ENCODE measurements around the gene DENND5B.

The DENND5B gene

GRCh38 chr12:31471823-31472222 lies 119.1 kb downstream of the DENND5B start:
- DNase-seq (ENCODE audit: low read depth in 2 of 2), result no peak

- no peak for DNase-seq (ENCODE audit: low read depth in 2 of 2)
Measured at GRCh38 chr12:31471051-31471450, 119.9 kb downstream of the DENND5B start.

GRCh38 chr12:31470459-31470858 lies 120.5 kb downstream of the DENND5B start:
- DNase-seq (ENCODE audit: low read depth in 2 of 2), result no peak

GRCh38 chr12:31466768-31467167 lies 124.2 kb downstream of the DENND5B start:
- no peak for DNase-seq (ENCODE audit: low read depth in 2 of 2)

- no peak for DNase-seq (ENCODE audit: low read depth in 2 of 2)
Measured at GRCh38 chr12:31465002-31465401, 125.9 kb downstream of the DENND5B start.

GRCh38 chr12:31460024-31460423 lies 130.9 kb downstream of the DENND5B start:
- no peak for DNase-seq (ENCODE audit: low read depth in 2 of 2)

- DNase-seq (ENCODE audit: low read depth in 2 of 2), result no peak
Measured at GRCh38 chr12:31456562-31456961, 134.4 kb downstream of the DENND5B start.

GRCh38 chr12:31444736-31445135 lies 146.2 kb downstream of the DENND5B start:
- no peak for DNase-seq (ENCODE audit: low read depth in 2 of 2)

GRCh38 chr12:31440586-31440985 lies 150.3 kb downstream of the DENND5B start:
- DNase-seq (ENCODE audit: low read depth in 2 of 2), result no peak

GRCh38 chr12:31440134-31440533 lies 150.8 kb downstream of the DENND5B start:
- DNase-seq (ENCODE audit: low read depth in 2 of 2), result no peak

GRCh38 chr12:31431721-31432240 lies 159.2 kb downstream of the DENND5B start:
- no peak for DNase-seq (ENCODE audit: low read depth in 2 of 2)

- no peak for DNase-seq (ENCODE audit: low read depth in 2 of 2)
Measured at GRCh38 chr12:31423405-31423804, 167.5 kb downstream of the DENND5B start.

- DNase-seq (ENCODE audit: low read depth in 2 of 2), result no peak
Measured at GRCh38 chr12:31412292-31412801, 178.6 kb downstream of the DENND5B start.

GRCh38 chr12:31408763-31409162 lies 182.2 kb downstream of the DENND5B start:
- no peak for DNase-seq (ENCODE audit: low read depth in 2 of 2)

GRCh38 chr12:31407562-31407961 lies 183.4 kb downstream of the DENND5B start:
- no peak for DNase-seq (ENCODE audit: low read depth in 2 of 2)

- DNase-seq (ENCODE audit: low read depth in 2 of 2), result no peak
Measured at GRCh38 chr12:31406345-31406744, 184.6 kb downstream of the DENND5B start.

GRCh38 chr12:31405021-31405420 lies 185.9 kb downstream of the DENND5B start:
- no peak for DNase-seq (ENCODE audit: low read depth in 2 of 2)

- DNase-seq (ENCODE audit: low read depth in 2 of 2), result peak; percentile 7 to 24
Measured at GRCh38 chr12:31403099-31403607, 187.8 kb downstream of the DENND5B start.

- DNase-seq (ENCODE audit: low read depth in 2 of 2), result no peak
Measured at GRCh38 chr12:31393004-31393550, 197.9 kb downstream of the DENND5B start.

GRCh38 chr12:31390991-31391390 lies 199.9 kb downstream of the DENND5B start:
- no peak for DNase-seq (ENCODE audit: low read depth in 2 of 2)

GRCh38 chr12:31388713-31389112 lies 202.2 kb downstream of the DENND5B start:
- DNase-seq (ENCODE audit: low read depth in 2 of 2), result no peak

- DNase-seq (ENCODE audit: low read depth in 2 of 2), result no peak
Measured at GRCh38 chr12:31387466-31387865, 203.5 kb downstream of the DENND5B start.

- no peak for DNase-seq (ENCODE audit: low read depth in 2 of 2)
Measured at GRCh38 chr12:31387011-31387410, 203.9 kb downstream of the DENND5B start.

GRCh38 chr12:31386364-31386777 lies 204.6 kb downstream of the DENND5B start:
- DNase-seq (ENCODE audit: low read depth in 2 of 2), result no peak

All from stimulated activated CD4-positive, alpha-beta T cell treated with anti-CD3 and anti-CD28 coated beads, Interleukin-15, amount 100 ng/mL, for 48 hours (primary cell).